ENCODE data around the gene DCBLD1.

DCBLD1 gene

DNA sequence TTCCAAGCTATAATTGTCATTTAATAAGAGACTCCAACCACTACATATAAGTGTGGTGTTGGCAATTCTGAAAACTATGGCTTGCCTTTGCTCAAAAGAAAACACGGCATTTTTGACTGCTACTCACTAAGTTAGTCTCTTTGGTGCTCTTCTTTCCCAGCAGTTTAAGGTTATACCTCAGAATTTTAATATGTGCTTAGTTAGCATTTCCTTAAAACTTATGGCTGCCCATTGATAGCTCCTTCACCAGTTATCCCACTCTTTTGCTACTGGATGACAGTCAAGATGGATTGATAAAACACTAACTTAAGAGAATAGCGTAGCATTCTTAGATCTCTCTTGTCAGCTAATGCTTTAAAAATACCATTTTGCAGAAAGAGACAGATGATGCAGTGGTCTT is 85.8 kb downstream of the DCBLD1 start:
- DNase-seq, result no peak

DNA sequence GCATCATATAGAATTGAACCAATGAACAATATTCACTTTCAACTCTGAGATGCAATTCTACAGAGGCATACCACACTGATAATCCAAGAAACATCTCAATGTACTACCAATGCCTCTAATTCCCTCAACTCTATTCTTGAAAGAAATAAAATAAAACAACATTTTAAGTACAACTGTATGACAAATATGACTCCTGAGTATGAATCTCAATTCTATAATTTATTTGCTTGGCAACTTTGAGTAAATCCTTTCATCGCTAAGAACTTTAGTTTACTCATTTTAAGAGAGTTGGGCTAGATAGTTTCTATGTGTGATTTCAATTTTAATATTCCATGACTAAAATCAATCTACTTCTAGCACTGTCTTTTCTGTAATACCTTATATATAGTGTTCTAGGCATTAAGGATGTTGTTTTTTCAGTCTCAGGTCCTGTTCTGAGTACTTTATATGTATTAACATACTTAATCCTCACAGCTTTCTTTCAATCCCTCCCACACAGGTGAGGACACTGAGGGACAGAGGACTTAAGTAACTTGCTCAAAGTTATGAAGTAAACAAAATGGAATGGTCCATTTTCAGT is 86.4 kb downstream of the DCBLD1 start:
- DNase-seq, result no peak

DNA sequence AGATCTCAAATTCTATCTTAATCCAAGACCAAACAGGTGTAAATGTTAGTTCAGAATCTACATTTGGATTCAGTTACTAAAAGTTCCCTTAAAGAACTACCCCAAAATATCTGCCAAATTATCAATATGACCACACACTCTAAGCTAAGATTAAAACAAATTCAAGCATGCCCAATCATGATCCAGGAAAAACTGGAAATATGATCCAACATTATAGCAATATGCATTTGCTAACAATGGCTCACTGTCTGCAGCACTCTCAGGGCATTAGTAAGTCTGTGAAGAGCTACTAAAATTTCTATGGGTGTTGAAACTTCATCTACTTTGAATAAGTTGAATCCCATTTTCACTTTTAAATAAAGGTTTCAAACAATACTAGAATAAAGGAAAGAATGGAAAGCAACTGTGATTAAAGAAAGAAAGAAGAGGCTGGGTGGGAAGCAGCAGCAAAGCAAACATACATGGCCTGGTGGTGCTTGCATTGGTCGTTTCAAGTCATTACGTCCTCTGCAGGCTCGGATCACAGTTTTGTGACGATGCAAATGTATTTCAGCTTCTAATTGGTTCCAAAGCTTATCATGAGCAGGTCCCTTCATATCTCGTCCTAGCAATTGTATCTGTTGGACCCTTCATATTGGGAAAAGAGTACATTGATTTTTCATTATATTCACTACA is 90.7 kb downstream of the DCBLD1 start:
- DNase-seq, result no peak

- DNase-seq, result no peak
Observed at GRCh38 chr6:117574198-117574597, 91.7 kb downstream of the DCBLD1 start.

- no peak for DNase-seq
Observed at GRCh38 chr6:117585647-117586046, 103.2 kb downstream of the DCBLD1 start.

DNA sequence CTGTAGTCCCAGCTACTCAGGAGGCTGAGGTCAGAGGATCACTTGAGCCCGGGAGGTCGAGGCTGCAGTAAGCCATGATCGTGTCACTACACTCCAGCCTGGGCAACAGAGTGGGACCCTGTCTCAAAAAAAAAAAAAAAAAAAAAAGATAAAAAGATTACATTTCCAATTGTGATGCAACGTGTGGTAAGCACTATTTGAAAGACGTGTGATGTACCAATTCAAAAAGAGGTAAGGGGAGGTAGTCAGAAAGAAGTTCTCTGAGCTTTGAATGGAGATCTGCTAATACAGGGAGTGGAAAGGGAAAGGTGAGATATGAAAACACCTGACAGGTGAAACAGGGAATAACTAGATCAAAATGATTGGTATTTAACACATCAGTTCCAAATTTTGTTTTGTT is 108.0 kb downstream of the DCBLD1 start:
- no peak for DNase-seq

GRCh38 chr6:117591405-117591804 is 108.9 kb downstream of the DCBLD1 start:
- no peak for DNase-seq

- no peak for DNase-seq
Observed at GRCh38 chr6:117592983-117593759, 110.7 kb downstream of the DCBLD1 start.

DNA sequence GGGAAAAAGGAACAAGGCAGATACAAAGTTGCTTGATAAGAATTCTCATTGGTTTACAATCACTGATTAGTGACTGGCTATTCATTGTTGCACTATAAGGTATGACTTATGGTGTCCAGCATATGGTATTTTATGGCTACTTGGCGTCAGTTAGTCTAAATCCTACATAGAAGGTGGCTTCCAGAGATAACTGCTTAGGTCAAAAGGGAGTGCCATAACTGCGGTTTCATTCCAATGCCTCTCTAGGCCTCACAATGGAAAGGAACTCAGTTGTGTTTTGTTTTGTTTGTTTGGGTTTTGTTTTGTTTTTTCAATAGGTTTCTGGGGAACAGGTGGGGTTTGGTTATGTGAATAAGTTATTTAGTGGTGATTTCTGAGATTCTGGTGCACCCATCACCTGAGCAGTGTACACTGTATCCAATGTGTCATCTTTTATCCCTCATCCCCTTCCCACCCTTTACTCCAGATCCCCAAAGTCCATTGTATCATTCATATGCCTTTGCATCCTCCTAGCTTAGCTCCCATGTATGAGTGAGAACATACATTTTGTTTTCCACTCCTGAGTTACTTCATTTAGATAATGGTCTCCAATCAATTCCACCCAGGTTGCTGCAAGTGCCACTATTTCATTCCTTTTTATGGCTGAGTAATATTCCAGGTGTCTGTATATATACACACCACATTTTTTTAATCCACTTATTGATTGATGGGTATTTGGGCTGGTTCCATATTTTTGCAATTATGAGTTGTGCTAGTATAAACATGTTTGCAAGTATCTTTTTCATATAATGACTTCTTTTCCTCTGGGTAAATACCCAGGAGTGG is 112.8 kb downstream of the DCBLD1 start:
- DNase-seq, result peak; percentile 31

DNA sequence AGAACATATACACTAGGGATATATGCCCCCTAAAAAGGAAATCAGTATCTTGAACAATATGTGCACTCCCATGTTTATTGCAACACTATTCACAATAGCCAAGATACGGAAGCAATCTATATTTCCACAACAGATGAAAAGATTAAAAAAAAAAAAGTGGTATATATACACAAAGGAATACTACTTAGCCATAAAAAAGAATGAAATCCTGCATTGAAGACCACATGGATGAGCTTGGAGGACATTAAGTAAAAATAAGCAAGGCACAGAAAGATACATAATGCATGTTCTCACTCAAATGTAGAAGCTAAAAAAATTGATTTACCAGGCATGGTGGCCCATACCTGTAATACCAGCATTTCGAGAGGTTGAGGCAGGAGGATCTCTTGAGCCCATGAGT is 115.3 kb downstream of the DCBLD1 start:
- DNase-seq, result no peak

Measured in hematopoietic multipotent progenitor cell treated with erythropoietin and hydrocortisone succinate and interleukin-3 and kit ligand, for 6 days (in vitro differentiated cells).